ENCODE measurements around the gene INTS4. TPM values are rescaled to one million over a fixed set of nuclear protein-coding genes. Genes with fewer than 3 reads are reported as not detected.
"Not testable (repeated sequence)": the region's sequence is repeated elsewhere in the genome, so short reads cannot be mapped to it uniquely, and the experiment has no call there.

The INTS4 gene
- total RNA-seq, 4 donors from 2014 or later, result 10.0 to 13.8 (median 11.9) TPM

GRCh38 chr11:77999446-78000030 is 5.1 kb upstream of the INTS4 start:
- Histone ChIP-seq H3K27me3 (no peaks in the 10 kb centered on the region), H3K36me3 (no peaks in the 10 kb centered on the region), H3K9me3 (no peaks in the 10 kb centered on the region), H3K4me1 (peaks cover 4 to 5% of the 10 kb centered on the region in 2 donors), H3K4me3 (no peak overlapping the region), H3K27ac (no peak overlapping the region)
- no peak for DNase-seq
- TF ChIP-seq POLR2A (IDR thresholded peaks at IDR 0.05) (no peak), CTCF (IDR thresholded peaks at IDR 0.05 in 4 of 5, conservative IDR thresholded peaks at IDR 0.05 in 1 of 5) (no peak)
- in situ Hi-C loops (cut with MboI; ENCODE audit: low sequenced_read_pairs in 4 of 4), result loop anchor here in 2 of 4 donors (10.0 to 25.0 kb wide), 2 partner anchors 185 to 187 kb away; partner anchors contain the start of genes AAMDC (in 1 of the 2) and RSF1 (in 1 of the 2)
- ATAC-seq, result no peak
- intact Hi-C loops (cut with DNase I; ENCODE audit: low total_unique reads), result loop anchor here (10.0 kb wide), 1 partner anchor 575 kb away; the partner anchor contains the start of gene NARS2

- H3K9me3 ChIP-seq, result no peaks in the 10 kb centered on the region
- H3K4me1 ChIP-seq, result peaks cover 19 to 20% of the 10 kb centered on the region in 2 donors
- peak overlapping the region; percentile 80 to 90 (median 87) for H3K27ac ChIP-seq
- in situ Hi-C loops (cut with MboI; ENCODE audit: low sequenced_read_pairs in 4 of 4) (loop anchor here in 2 of 4 donors (10.0 to 25.0 kb wide), 2 partner anchors 179 to 182 kb away; partner anchors contain the start of genes AAMDC (in 1 of the 2) and RSF1 (in 1 of the 2)), intact Hi-C loops (cut with DNase I; ENCODE audit: low total_unique reads) (loop anchor here (1.0 to 10.0 kb wide), 6 partner anchors 52 to 581 kb away; partner anchors contain the start of genes AAMDC, GAB2, KCTD21 and NARS2)
- peak overlapping the region; percentile 70 to 92 (median 78) for H3K4me3 ChIP-seq
- H3K36me3 ChIP-seq, result peaks cover 0 to 18% of the 10 kb centered on the region in 2 donors
- DNase-seq (no peak), ATAC-seq (no peak)
- no peaks in the 10 kb centered on the region for H3K27me3 ChIP-seq
- TF ChIP-seq CTCF (IDR thresholded peaks at IDR 0.05 in 4 of 5, conservative IDR thresholded peaks at IDR 0.05 in 1 of 5) (no peak), POLR2A (IDR thresholded peaks at IDR 0.05) (no peak)
Observed at GRCh38 chr11:77993902-77994301, 566 bp downstream of the INTS4 start.

- intact Hi-C loops (cut with DNase I; ENCODE audit: low total_unique reads) (loop anchor here (5.0 to 10.0 kb wide), 3 partner anchors 76 to 584 kb away; partner anchors contain the start of genes GAB2 and NARS2), in situ Hi-C loops (cut with MboI; ENCODE audit: low sequenced_read_pairs in 4 of 4) (loop anchor here in 2 of 4 donors (10.0 to 25.0 kb wide), 2 partner anchors 176 to 179 kb away; partner anchors contain the start of genes AAMDC (in 1 of the 2) and RSF1 (in 1 of the 2))
- Histone ChIP-seq H3K36me3 (peaks cover 0 to 37% of the 10 kb centered on the region in 2 donors), H3K27ac (no peak overlapping the region), H3K9me3 (no peaks in the 10 kb centered on the region), H3K4me3 (no peak overlapping the region), H3K27me3 (no peaks in the 10 kb centered on the region), H3K4me1 (peaks cover 19 to 20% of the 10 kb centered on the region in 2 donors)
- no peak for DNase-seq
- ATAC-seq, result no peak
- TF ChIP-seq POLR2A (IDR thresholded peaks at IDR 0.05), result no peak
- TF ChIP-seq CTCF (IDR thresholded peaks at IDR 0.05 in 4 of 5, conservative IDR thresholded peaks at IDR 0.05 in 1 of 5), result no peak
Observed at GRCh38 chr11:77990981-77991380, 3.5 kb downstream of the INTS4 start.

GRCh38 chr11:77986456-77986855 is 8.0 kb downstream of the INTS4 start:
- ATAC-seq; DNase-seq; H3K4me3 ChIP-seq; H3K4me1 ChIP-seq; H3K9me3 ChIP-seq; intact Hi-C loops (cut with DNase I; ENCODE audit: low total_unique reads); H3K27ac ChIP-seq; H3K27me3 ChIP-seq: not testable (repeated sequence)
- peaks cover 0 to 37% of the 10 kb centered on the region in 2 donors for H3K36me3 ChIP-seq
- in situ Hi-C loops (cut with MboI; ENCODE audit: low sequenced_read_pairs in 4 of 4), result loop anchor here in 1 of 4 donors (25.0 kb wide), 1 partner anchor 174 kb away; the partner anchor contains the start of genes AAMDC and RSF1

GRCh38 chr11:77981346-77981947 is 13.0 kb downstream of the INTS4 start:
- TF ChIP-seq POLR2A (IDR thresholded peaks at IDR 0.05) (no peak), CTCF (IDR thresholded peaks at IDR 0.05 in 4 of 5, conservative IDR thresholded peaks at IDR 0.05 in 1 of 5) (no peak)
- no peak for DNase-seq
- Histone ChIP-seq H3K9me3 (no peaks in the 10 kb centered on the region), H3K36me3 (peaks cover 2 to 36% of the 10 kb centered on the region in 2 donors), H3K4me1 (no peaks in the 10 kb centered on the region), H3K27ac (no peak overlapping the region), H3K4me3 (no peak overlapping the region), H3K27me3 (no peaks in the 10 kb centered on the region)
- in situ Hi-C loops (cut with MboI; ENCODE audit: low sequenced_read_pairs in 4 of 4) (loop anchor here in 1 of 4 donors (25.0 kb wide), 1 partner anchor 169 kb away; the partner anchor contains the start of genes AAMDC and RSF1), intact Hi-C loops (cut with DNase I; ENCODE audit: low total_unique reads) (no loop called here)
- ATAC-seq, result no peak

All from gastrocnemius medialis (tissue), 4 donors.